Measurements from ENCODE around the gene PAPPA2. TPM values are rescaled to one million over a fixed set of nuclear protein-coding genes. Genes with fewer than 3 reads are reported as not detected.

PAPPA2 gene
- total RNA-seq, 6 experiments from 2014 or later: 0.53 to 14.8 (median 2.9) TPM

DNA sequence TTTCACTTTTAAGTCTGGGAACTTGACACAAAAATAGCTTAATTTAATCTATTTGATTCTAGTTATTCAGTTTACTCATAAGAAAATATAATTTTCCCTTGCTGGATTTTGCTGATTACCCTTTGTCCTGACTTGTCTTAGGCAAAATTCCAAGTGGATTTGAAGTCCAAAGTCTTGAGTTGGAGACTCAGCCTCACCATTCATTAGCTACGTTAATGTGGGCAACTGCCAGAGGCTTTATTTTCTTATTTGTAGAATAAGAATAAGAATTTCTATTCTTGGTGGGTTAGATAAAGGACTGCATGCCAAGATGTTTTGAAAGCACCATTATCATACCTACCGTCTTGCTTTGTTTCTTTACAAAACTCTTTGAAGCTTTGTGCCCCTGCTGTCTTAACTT lies 22.8 kb upstream of the PAPPA2 start:
- WGBS (ENCODE audit: insufficient coverage, low coverage, low lambda C conversion rate, missing lambda C conversion rate): 63% methylated on average over 2 of the region's 2 CpGs
- Histone ChIP-seq H3K4me1 (peaks cover 0 to 4% (median 0%) of the 10 kb centered on the region in 4 donors), H3K4me3 (no peak overlapping the region), H3K36me3 (no peaks in the 10 kb centered on the region), H3K27ac (no peak overlapping the region), H3K27me3 (no peaks in the 10 kb centered on the region), H3K9me3 (no peaks in the 10 kb centered on the region)
- intact Hi-C loops (cut with DNase I): loop anchor here in 1 of 2 donors (5.0 kb wide), 1 partner anchor 252 kb away; no protein-coding TSS in a partner anchor
- TF ChIP-seq, protein P1, sequence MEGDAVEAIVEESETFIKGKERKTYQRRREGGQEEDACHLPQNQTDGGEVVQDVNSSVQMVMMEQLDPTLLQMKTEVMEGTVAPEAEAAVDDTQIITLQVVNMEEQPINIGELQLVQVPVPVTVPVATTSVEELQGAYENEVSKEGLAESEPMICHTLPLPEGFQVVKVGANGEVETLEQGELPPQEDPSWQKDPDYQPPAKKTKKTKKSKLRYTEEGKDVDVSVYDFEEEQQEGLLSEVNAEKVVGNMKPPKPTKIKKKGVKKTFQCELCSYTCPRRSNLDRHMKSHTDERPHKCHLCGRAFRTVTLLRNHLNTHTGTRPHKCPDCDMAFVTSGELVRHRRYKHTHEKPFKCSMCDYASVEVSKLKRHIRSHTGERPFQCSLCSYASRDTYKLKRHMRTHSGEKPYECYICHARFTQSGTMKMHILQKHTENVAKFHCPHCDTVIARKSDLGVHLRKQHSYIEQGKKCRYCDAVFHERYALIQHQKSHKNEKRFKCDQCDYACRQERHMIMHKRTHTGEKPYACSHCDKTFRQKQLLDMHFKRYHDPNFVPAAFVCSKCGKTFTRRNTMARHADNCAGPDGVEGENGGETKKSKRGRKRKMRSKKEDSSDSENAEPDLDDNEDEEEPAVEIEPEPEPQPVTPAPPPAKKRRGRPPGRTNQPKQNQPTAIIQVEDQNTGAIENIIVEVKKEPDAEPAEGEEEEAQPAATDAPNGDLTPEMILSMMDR (IDR thresholded peaks at IDR 0.05): no peak
- no peak for TF ChIP-seq POLR2A (IDR thresholded peaks at IDR 0.05)
- no peak for ATAC-seq
- DNase-seq: no peak

DNA sequence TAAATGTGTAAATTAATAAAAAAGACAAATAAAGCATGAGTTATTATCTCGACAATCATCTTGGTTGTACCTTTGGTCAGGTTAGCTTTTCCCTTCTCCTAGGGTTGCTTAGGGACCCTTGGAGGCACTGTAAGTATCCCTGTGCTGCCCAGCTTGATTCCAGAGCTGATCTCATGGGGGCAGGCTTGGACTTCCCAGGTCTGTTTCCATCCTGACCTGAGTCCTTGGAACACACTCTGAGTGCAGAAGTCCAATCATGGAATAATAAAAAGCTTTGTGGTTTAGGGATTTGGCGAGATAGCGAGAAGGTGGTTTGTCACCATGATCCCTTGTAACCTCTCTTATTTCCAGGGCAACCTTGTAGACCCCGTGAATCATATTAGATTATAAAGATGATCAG lies 18.7 kb upstream of the PAPPA2 start:
- WGBS (ENCODE audit: insufficient coverage, low coverage, low lambda C conversion rate, missing lambda C conversion rate): 29% methylated on average over 4 of the region's 4 CpGs
- H3K4me3 ChIP-seq: no peak overlapping the region
- DNase-seq (peak; percentile 33 to 57 (median 56)), ATAC-seq (peak; percentile 98 to 99 (median 99))
- H3K4me1 ChIP-seq: peaks cover 0 to 4% (median 0%) of the 10 kb centered on the region in 4 donors
- H3K36me3 ChIP-seq: no peaks in the 10 kb centered on the region
- no peak overlapping the region for H3K27ac ChIP-seq
- H3K27me3 ChIP-seq: no peaks in the 10 kb centered on the region
- no peak for TF ChIP-seq POLR2A (IDR thresholded peaks at IDR 0.05)
- TF ChIP-seq, protein P1 (IDR thresholded peaks at IDR 0.05): peak; percentile 46 to 74 (median 62)
- H3K9me3 ChIP-seq: no peaks in the 10 kb centered on the region
- intact Hi-C loops (cut with DNase I): loop anchor here in 1 of 2 donors (5.0 kb wide), 1 partner anchor 248 kb away; no protein-coding TSS in a partner anchor

DNA sequence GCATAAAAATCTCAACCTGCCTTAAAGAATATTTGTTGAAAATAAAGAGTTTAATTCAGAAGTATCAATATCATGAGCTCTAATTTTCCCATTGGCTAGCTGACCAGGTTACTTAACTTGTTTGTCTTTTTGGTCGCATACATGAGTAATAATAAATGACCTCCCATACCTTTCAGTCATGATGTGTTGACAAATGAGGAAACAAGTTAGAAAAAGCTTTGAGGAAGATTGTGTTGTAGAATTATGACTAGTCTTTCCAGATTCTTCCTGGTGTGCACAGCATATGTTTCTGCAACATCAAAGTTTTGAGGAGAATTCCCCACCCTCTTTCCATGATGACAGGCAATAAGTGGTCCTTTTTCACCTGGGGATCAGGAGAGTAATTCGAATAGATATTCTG lies 17.6 kb upstream of the PAPPA2 start:
- intact Hi-C loops (cut with DNase I): no loop called here
- DNase-seq (no peak), ATAC-seq (peak in 1 of 4 donors; percentile 56)
- TF ChIP-seq, protein P1 (IDR thresholded peaks at IDR 0.05): no peak
- TF ChIP-seq POLR2A (IDR thresholded peaks at IDR 0.05): no peak
- Histone ChIP-seq H3K27ac (no peak overlapping the region), H3K4me3 (no peak overlapping the region), H3K4me1 (peaks cover 0 to 4% (median 0%) of the 10 kb centered on the region in 4 donors), H3K36me3 (no peaks in the 10 kb centered on the region), H3K27me3 (no peaks in the 10 kb centered on the region), H3K9me3 (no peaks in the 10 kb centered on the region)
- WGBS (ENCODE audit: insufficient coverage, low coverage, low lambda C conversion rate, missing lambda C conversion rate): 56% methylated on average over 2 of the region's 2 CpGs

DNA sequence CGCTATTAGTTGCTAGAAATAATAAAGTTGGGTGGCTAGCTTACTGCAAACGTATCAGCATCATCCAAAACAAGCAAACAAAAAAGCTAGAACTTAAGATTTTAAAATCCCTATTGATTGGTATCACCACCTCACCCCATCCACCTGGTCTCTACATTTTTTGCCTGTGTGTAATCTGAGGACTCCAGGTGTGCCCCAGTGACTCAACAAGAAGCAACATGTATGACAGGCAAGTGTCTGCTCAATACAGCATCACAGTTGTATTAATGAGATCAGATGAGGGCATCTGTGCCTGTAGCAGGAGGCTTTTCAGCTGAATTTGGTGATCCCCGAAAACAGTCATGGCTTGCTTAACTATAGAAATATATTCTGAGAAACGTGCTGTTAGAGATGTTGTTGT lies 14.6 kb upstream of the PAPPA2 start:
- no peak for DNase-seq
- ATAC-seq: no peak

More for the DNA sequence above, 14.6 kb upstream of the PAPPA2 start:
- Histone ChIP-seq H3K36me3 (no peaks in the 10 kb centered on the region), H3K27me3 (no peaks in the 10 kb centered on the region), H3K4me1 (peaks cover 0 to 4% (median 0%) of the 10 kb centered on the region in 4 donors), H3K9me3 (no peaks in the 10 kb centered on the region), H3K4me3 (no peak overlapping the region), H3K27ac (no peak overlapping the region)
- no peak for TF ChIP-seq POLR2A (IDR thresholded peaks at IDR 0.05)
- TF ChIP-seq, protein P1 (IDR thresholded peaks at IDR 0.05): no peak
- intact Hi-C loops (cut with DNase I): no loop called here
- WGBS (ENCODE audit: insufficient coverage, low coverage, low lambda C conversion rate, missing lambda C conversion rate): 75% methylated on average over 4 of the region's 4 CpGs

All from right lobe of liver (tissue), 6 donors.